GM23338 (cell line): ENCODE data around the gene FAM174C. TPM values are rescaled to one million over a fixed set of nuclear protein-coding genes. Genes with fewer than 3 reads are reported as not detected.

Experiments
- ATAC-seq: fragments of 200-7000 bp; cut with Tn5 transposase; 3 replicates; pipeline ENCODE4 v1.9.1; 2020
- DNase-seq: peaks from one replicate; pipeline ENCODE4 v3.0.0-alpha.2; 2015; ENCODE audit warnings: low spot score
- H2AFZ ChIP-seq: fragments of 200-600 bp; sonication (generic); 2 replicates; pipeline ENCODE4 v1.8.0; 2016; ENCODE audit warnings: antibody characterized with exemption, mild to moderate bottlenecking, moderate library complexity
- H3F3A ChIP-seq: fragments of 200-600 bp; sonication (generic); replicated peaks from 2 replicates; pipeline ENCODE4 v1.8.0; 2017; ENCODE audit warnings: antibody characterized with exemption, mixed run types, low read depth
- H3K27ac ChIP-seq: fragments of 200-600 bp; sonication (generic); 2 replicates; pipeline ENCODE4 v1.6.1; 2016; ENCODE audit warnings: low read depth
- H3K27me3 ChIP-seq: fragments of 200-600 bp; sonication (generic); 2 replicates; pipeline ENCODE4 v1.8.0; 2016; ENCODE audit warnings: mild to moderate bottlenecking, mixed run types, moderate library complexity; ENCODE audit not compliant: insufficient read depth
- H3K36me3 ChIP-seq: fragments of 200-600 bp; sonication (generic); 2 replicates; pipeline ENCODE4 v1.8.0; 2016; ENCODE audit warnings: mild to moderate bottlenecking; ENCODE audit not compliant: insufficient read depth
- H3K4me1 ChIP-seq: fragments of 200-600 bp; sonication (generic); 2 replicates; pipeline ENCODE4 v1.8.0; 2016; ENCODE audit warnings: mild to moderate bottlenecking, moderate library complexity; ENCODE audit not compliant: insufficient read depth
- H3K4me2 ChIP-seq: fragments of 200-600 bp; sonication (generic); 2 replicates; pipeline ENCODE4 v1.7.1; 2017; ENCODE audit warnings: mixed run types
- H3K4me3 ChIP-seq: fragments of 200-600 bp; sonication (generic); 2 replicates; pipeline ENCODE4 v1.6.1; 2016; ENCODE audit warnings: mixed run types
- H3K79me2 ChIP-seq: fragments of 200-600 bp; sonication (generic); replicated peaks from 2 replicates; pipeline ENCODE4 v1.8.0; 2017; ENCODE audit warnings: mild to moderate bottlenecking; ENCODE audit not compliant: insufficient read depth
- H3K9me2 ChIP-seq: fragments of 200-600 bp; sonication (generic); 2 replicates; pipeline ENCODE4 v1.8.0; 2017; ENCODE audit not compliant: insufficient read depth
- H4K20me1 ChIP-seq: fragments of 200-600 bp; sonication (generic); replicated peaks from 2 replicates; pipeline ENCODE4 v1.8.0; 2017; ENCODE audit warnings: mild to moderate bottlenecking; ENCODE audit not compliant: insufficient read depth
- H3K27ac Mint-ChIP-seq: 2 replicates; pipeline ENCODE4 v1.8.0; 2020; ENCODE audit warnings: inconsistent platforms, mild to moderate bottlenecking, moderate library complexity, mixed read lengths
- H3K27me3 Mint-ChIP-seq: 3 replicates; pipeline ENCODE4 v1.8.0; 2022; ENCODE audit warnings: low read depth, mild to moderate bottlenecking, moderate library complexity, mixed read lengths, inconsistent platforms; ENCODE audit not compliant: insufficient read depth, poor library complexity
- H3K36me3 Mint-ChIP-seq: 3 replicates; pipeline ENCODE4 v1.8.0; 2021; ENCODE audit warnings: low read depth, mild to moderate bottlenecking, inconsistent platforms, moderate library complexity, mixed read lengths
- H3K4me1 Mint-ChIP-seq: 3 replicates; pipeline ENCODE4 v1.8.0; 2020; ENCODE audit warnings: mild to moderate bottlenecking, inconsistent platforms, mixed read lengths
- H3K4me3 Mint-ChIP-seq: 3 replicates; pipeline ENCODE4 v1.8.0; 2021; ENCODE audit warnings: moderate library complexity, mild to moderate bottlenecking, inconsistent platforms, mixed read lengths
- H3K9me3 Mint-ChIP-seq: 3 replicates; pipeline ENCODE4 v1.8.0; 2020; ENCODE audit warnings: moderate library complexity, mild to moderate bottlenecking, inconsistent platforms, mixed read lengths
- CREB1 ChIP-seq: fragments of 250-450 bp; sonication (Bioruptor Pico); IDR thresholded peaks from 2 replicates; pipeline ENCODE4 v1.5.0; 2020; ENCODE audit warnings: low read depth, mild to moderate bottlenecking, moderate library complexity
- CTCF ChIP-seq, 2 experiments: fragments of 200-600 bp in 1 of 2; sonication (generic) in 1 of 2; conservative IDR thresholded peaks; 2 replicates each; pipeline versions ENCODE4 v1.5.1 to v1.6.1; 2016 to 2017; ENCODE audit warnings: antibody characterized with exemption in 2 of 2, low read depth in 2 of 2, mild to moderate bottlenecking in 2 of 2, moderate library complexity in 1 of 2
- EZH2phosphoT487 ChIP-seq: fragments of 200-600 bp; sonication (generic); IDR thresholded peaks from one replicate; pipeline ENCODE4 v1.8.1; 2018; ENCODE audit warnings: antibody characterized with exemption; ENCODE audit not compliant: unreplicated experiment
- NANOG ChIP-seq: IDR thresholded peaks from 2 replicates; pipeline ENCODE4 v1.6.1; 2016; ENCODE audit warnings: antibody characterized with exemption, borderline replicate concordance
- ZNF331 ChIP-seq: fragments of 250-450 bp; sonication (Bioruptor Pico); IDR thresholded peaks from 2 replicates; pipeline ENCODE4 v1.5.0; 2020; ENCODE audit warnings: low read depth, mild to moderate bottlenecking, moderate library complexity
- ZNF462 ChIP-seq: fragments of 250-450 bp; sonication (Bioruptor Pico); IDR thresholded peaks from 2 replicates; pipeline ENCODE4 v1.5.0; 2020; ENCODE audit warnings: mild to moderate bottlenecking, moderate library complexity
- polyA plus RNA-seq: library from polyadenylated mRNA; unstranded; fragments of >200 nt; fragmentation: Nextera tagmentation; extraction: Ambion mirVana; gene quantifications from 2 replicates; pipeline ENCODE4 v1.2.1, GENCODE V29; 2016
- total RNA-seq: library from RNA; depleted of rRNA; stranded (reverse); fragments of >200 nt; shearing (Covaris generic); gene quantifications from 2 replicates; pipeline ENCODE4 v1.2.3, GENCODE V29; 2014

The FAM174C gene
- total and polyA plus RNA-seq, 2 experiments from 2014 or later: 60.4 to 68.0 TPM

DNA sequence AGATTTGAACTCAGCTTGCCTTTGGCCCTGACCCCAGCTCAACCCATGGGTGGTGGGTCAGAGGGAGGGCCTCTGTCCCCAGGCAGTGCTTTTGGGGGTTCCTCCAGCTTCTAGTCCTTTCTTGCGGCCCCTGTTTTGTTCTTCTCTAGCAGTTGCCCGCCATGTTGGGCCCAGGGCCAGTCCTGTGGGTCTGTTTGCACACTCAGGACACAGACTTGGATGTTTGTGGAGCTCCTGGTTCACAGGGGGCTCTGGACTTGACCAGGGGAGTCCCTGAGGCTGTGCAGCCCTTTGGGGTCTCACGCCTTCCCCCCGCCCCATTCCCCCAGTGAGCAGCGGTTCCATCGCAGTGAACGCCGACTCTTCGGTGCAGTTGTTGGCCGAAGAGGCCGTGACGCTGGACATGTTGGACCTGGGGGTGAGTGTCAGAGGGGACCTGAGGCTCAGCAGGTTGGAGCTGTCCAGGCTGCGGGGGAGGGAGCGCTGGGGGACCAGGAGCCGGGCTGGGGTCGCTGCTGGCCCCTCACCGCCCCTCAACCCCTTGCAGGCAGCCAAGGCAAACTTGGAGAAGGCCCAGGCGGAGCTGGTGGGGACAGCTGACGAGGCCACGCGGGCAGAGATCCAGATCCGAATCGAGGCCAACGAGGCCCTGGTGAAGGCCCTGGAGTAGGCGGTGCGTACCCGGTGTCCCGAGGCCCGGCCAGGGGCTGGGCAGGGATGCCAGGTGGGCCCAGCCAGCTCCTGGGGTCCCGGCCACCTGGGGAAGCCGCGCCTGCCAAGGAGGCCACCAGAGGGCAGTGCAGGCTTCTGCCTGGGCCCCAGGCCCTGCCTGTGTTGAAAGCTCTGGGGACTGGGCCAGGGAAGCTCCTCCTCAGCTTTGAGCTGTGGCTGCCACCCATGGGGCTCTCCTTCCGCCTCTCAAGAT lies 31.3 kb upstream of the FAM174C start:
- Mint-ChIP-seq H3K27ac (peak overlapping the region; percentile 94), H3K27me3 (peaks cover 12% of the 10 kb centered on the region), H3K4me3 (peak overlapping the region; percentile 48; the same call in 2 of the 3 replicates), H3K9me3 (no peaks in the 10 kb centered on the region; the same call in 2 of the 3 replicates), H3K36me3 (no peaks in the 10 kb centered on the region; the same call in 2 of the 3 replicates), H3K4me1 (peaks cover 13% of the 10 kb centered on the region)
- Histone ChIP-seq H3K36me3 (no peaks in the 10 kb centered on the region), H3K79me2 (peaks cover 7% of the 10 kb centered on the region), H4K20me1 (peaks cover 3% of the 10 kb centered on the region; the same call in 1 of the 2 replicates), H3F3A (peaks cover 27% of the 10 kb centered on the region), H3K4me1 (peaks cover 11% of the 10 kb centered on the region; the same call in 1 of the 2 replicates), H3K9me2 (no peaks in the 10 kb centered on the region), H3K27me3 (no peaks in the 10 kb centered on the region), H3K27ac (no peak overlapping the region), H2AFZ (no peak overlapping the region), H3K4me3 (no peak overlapping the region), H3K4me2 (no peak overlapping the region)
- DNase-seq (peak; percentile 88), ATAC-seq (peak; percentile 49)
- TF ChIP-seq CTCF (conservative IDR thresholded peaks at IDR 0.05; ENCODE audit: low read depth in 2 of 2) (peak; percentile 65 to 95), NANOG (no peak)

DNA sequence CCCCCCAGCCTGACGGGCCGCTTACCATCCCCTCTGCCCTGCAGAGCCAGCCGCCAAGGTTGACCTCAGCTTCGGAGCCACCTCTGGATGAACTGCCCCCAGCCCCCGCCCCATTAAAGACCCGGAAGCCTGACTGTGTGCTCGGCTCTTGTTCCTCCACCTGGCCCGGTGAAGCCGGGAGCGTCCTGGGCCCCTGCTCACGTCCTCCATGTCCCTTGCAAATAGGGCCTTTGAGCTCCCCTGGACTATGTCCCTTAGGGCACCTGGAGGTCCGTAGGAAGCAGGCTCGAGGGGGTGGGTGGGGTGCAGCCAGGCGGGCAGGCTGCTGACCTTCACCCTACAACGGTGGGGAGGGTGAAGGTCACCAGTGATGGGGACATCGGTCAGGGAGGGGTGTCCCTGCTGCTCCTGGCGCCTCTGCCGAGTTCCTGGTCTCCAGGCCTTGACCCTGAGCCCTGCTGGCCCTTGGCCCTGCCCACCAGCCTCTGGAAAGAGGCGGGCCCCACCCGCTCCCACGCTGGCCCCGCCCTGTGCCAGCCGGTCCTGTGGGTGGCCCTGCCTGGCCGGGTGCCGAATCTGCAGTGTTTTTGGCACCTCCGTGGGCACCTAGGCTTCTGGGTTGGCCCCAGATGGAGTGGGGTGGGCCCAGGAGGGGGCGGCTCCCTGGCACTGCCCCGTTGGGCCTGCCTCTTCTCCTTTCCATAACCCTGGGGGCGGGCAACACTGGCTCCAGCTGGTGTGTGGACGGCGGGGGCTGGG lies 30.5 kb upstream of the FAM174C start:
- H3K9me3 Mint-ChIP-seq: no peaks in the 10 kb centered on the region; the same call in 2 of the 3 replicates
- H4K20me1 ChIP-seq: peaks cover 3% of the 10 kb centered on the region; the same call in 1 of the 2 replicates
- H3K4me1 ChIP-seq: peaks cover 3% of the 10 kb centered on the region; the same call in 1 of the 2 replicates
- H3K36me3 ChIP-seq: no peaks in the 10 kb centered on the region
- H3K27ac ChIP-seq: no peak overlapping the region
- no peak for ATAC-seq
- no peak overlapping the region for H3K4me2 ChIP-seq
- DNase-seq: no peak
- no peak overlapping the region for H3K4me3 ChIP-seq
- no peak overlapping the region for H2AFZ ChIP-seq
- peaks cover 4% of the 10 kb centered on the region; the same call in 2 of the 3 replicates for H3K36me3 Mint-ChIP-seq
- peaks cover 8% of the 10 kb centered on the region for H3K27me3 Mint-ChIP-seq
- H3K27me3 ChIP-seq: no peaks in the 10 kb centered on the region
- H3K4me3 Mint-ChIP-seq: peak overlapping the region; percentile 48; the same call in 2 of the 3 replicates
- peaks cover 7% of the 10 kb centered on the region for H3K79me2 ChIP-seq
- H3F3A ChIP-seq: peaks cover 18% of the 10 kb centered on the region
- peak overlapping the region; percentile 94 for H3K27ac Mint-ChIP-seq
- no peaks in the 10 kb centered on the region for H3K9me2 ChIP-seq
- H3K4me1 Mint-ChIP-seq: peaks cover 8% of the 10 kb centered on the region
- TF ChIP-seq CREB1 (CRISPR knock-in tag) (no peak), ZNF331 (CRISPR knock-in tag) (no peak), ZNF462 (CRISPR knock-in tag) (no peak), EZH2phosphoT487 (no peak)
